OCI-M1 (cell line): ENCODE measurements around the gene KRTAP12-1.

Experiments
- DNase-seq: peaks from one replicate; lab custom pipeline; 2025; lab: John Stamatoyannopoulos, UW

The KRTAP12-1 gene, protein sequence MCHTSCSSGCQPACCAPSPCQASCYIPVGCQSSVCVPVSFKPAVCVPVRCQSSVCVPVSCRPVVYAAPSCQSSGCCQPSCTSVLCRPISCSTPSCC

DNA sequence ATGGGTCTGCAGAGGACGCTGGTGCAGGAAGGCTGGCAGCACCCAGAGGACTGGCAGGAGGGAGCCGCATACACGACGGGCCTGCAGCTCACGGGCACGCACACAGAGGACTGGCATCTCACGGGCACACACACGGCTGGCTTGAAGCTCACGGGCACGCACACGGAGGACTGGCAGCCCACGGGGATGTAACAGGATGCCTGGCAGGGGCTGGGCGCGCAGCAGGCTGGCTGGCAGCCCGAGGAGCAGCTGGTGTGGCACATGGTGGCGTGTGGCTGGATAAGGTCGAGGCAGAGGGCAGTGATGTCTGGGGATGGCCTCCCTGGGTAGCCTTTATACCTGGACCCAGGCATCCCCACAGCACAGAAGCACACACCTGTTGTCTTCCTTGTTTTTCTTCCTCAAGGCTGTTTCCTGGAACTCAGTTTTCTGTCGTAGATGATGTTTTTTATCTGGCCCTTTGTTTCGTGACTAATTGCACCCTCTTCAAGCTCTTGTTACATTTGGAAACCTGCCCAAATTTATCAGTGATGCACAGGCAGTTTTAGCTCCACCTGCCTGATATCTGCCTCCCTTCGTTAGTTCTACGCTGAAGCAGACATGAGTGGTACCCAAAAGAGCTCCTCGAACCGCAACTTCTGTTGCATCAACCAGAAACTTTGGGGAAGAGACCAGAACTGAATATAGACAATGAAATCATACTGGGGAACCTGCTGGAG, at the start of gene KRTAP12-1:
Gene KRTAP12-1 (minus strand): TSS at position 303 of the 719 bp plus-strand sequence. CDS start 40 bp downstream, at position 263.
- DNase-seq = no peak

DNA sequence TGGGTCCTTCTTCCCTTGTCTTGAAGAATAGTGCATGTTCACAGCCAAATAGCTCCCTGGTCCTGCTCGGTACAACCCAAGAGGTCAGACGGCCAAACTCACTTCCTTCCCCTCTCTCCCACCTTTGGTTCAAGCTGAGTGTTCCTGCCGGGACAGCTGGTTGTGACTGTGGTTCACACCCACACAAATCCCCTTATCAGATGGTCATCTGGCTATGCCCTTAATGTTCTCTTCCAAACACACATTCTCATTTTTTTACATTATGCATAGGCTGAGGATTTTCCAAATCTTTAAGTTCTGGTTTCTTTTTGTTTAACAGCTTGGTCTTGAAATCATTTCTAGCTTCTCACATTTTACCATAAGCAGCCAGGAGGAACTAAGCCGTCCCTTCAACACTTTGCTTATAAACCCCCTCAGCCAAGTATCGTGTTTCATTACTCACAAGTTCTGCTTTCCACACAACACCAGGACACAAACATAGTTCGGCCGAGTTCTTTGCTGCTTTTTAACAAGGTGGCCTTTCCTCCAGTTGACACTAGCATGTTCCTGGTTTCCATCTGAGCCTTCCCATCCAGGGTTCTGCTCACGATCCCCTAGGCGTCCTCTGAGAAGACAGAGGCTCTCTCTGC, 49.1 kb upstream of the KRTAP12-1 start:
- peak; percentile 39 for DNase-seq

DNA sequence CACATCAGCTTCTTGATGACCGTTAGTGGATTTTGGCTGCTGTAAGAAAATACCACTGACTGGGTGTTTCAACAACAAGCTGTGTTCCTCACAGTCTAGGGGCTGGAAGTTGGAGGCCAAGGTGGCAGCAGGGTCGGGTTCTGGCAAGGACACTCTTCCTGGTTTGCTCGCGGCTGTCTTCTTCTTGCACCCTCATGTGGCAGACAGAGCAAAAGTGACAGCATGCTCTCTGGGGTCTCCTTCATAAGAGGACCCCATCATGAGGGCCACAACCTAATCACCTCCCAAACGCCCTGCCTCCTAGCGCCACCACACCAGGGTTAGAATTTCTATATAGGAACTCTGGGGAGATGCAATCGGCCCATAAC, 48.0 kb upstream of the KRTAP12-1 start:
- DNase-seq = no peak

DNA sequence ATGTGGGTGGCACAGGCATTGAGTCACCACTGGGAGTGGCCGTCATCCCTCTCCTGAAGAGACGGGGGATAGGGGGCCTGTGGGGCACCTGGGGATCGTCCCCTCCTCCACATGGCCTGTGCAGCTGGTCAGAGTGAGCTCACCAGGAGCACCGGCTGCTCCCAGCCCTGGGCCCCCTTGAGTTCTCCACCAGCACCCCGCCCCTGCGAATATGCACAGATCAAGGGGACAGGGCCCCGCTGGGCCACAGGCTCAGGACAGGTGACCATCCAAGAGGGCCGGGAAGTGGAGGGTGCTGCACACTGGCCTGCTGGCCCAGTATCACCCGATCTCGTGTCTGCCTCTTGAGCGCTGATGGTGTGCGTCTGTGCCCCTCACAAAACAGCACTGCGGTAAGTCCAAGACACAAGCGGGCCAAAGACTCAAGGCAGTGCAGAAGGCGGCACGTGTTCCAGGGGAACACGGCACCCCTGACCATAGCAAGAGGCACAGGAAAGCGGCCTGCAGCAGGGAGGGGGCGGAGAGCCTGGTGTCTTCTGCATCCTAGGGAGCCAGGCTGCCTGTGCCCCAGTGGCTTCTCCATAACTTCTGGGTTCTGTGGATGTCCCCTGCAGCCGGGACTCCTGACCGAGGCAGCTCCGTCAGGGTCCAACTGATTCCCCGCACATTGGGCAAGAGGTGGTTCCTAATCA, 47.5 kb upstream of the KRTAP12-1 start:
- DNase-seq = no peak

DNA sequence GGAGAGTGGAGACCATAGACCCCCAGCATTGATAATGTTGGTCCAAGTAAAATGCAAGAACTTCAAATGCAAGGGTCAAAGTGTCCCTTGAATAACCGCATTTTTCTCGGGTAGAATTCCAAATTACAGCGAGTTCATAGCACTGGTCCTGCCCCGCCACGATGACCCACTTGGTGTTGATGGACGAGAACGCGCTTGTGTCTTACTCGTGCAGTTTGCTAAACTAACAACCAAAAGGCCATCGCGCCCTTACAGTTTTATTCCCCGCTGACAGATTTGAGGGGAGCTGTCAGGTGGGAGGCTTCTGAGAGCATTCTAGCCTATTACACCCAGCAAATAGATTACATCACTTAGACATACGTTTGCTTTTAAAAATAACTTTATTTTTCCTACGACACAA, 46.8 kb upstream of the KRTAP12-1 start:
- no peak for DNase-seq

DNA sequence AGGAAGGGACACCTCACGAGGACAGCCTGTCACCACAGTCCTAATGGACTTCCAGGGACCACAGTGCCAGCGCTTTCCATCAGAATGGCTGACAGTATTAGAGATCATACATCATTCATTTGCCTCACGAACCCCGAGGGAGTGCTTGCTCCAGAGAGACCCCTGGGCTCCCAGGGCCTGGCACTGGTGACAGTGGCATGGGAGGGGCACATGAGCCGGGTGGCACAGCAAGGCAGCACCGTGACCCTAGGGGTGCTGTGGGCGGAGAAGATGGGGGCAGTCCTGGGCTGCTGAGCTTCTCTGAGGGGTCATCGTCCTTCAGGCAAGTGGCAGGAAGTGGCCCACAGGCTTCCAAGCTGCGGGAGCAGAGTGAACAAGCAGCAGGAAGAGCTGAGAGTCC, 45.8 kb upstream of the KRTAP12-1 start:
- no peak for DNase-seq

DNA sequence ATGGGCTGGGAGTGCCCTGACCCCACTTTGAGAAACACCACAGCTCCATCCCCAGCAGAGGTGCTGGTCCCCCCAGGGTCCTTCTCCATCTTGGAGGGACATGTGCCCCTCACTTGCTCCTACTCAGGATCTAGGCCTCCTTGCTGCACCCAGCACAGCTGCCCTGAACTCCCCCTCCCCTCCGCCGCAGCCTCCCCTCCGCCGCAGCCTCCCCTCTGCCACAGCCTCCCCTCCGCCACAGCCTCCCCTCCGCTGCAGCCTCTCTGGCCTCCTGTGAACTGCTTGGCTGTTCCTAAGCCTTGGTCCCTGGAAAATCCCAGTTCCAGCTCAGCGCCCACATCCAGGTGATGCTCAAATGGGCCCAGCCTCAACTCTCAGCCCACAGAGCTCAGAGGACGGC, 45.4 kb upstream of the KRTAP12-1 start:
- no peak for DNase-seq

DNA sequence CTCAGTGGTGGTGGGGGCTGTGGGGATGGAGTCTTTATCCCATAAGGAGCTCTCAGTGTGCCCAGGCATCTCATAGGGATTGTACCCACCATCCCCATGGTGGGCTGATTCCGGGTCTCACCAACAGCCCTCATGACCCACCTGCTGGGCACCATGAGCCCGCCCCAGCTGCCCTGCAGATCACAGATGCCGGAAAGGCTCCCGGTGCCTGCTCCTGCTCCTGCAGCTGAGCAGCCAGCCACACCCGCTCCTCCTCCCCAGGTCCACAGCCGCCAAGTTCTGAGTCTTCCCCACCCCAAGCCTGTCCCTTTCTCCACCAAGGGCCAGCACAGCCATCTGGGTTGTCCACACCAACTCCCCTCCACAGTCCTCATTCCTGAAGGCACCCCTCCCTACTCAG, 44.9 kb upstream of the KRTAP12-1 start:
- no peak for DNase-seq

DNA sequence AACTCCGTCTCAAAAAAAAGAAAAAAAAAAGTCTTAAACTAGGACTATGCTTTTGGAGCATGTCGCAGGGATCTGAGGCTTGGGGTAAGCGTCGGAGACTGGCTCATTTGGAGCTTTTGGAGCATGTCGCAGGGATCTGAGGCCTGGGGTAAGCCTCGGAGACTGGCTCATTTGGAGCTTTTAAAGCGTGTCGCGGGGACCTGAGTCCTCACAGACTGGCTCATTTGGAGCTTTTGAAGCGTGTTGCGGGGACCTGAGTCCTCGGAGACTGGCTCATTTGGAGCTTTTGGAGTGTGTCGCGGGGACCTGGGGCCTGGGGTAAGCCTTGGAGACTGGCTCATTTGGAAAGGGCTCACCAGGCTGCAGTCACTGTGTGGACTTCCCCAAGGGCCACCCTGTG, 43.0 kb upstream of the KRTAP12-1 start:
- DNase-seq = no peak

DNA sequence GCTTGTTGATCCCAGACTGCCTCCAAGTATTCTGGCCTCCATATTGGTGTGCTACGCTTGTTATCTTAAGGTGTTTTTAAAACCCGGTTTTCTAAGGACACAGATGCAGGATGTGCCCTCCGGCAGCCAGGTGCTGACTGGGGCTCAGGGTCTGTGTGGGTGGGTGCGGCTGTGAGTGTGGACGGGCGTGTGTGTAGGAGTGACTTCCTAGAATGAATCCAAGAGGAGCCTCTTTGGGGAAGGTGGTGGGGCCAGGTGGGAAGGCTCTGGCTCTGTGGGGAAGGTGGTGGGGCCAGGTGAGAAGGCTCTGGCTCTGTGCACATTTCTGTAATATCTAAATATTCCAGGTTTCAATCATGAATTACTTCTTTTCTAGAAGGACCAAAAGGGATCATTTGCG, 42.2 kb upstream of the KRTAP12-1 start:
- no peak for DNase-seq

DNA sequence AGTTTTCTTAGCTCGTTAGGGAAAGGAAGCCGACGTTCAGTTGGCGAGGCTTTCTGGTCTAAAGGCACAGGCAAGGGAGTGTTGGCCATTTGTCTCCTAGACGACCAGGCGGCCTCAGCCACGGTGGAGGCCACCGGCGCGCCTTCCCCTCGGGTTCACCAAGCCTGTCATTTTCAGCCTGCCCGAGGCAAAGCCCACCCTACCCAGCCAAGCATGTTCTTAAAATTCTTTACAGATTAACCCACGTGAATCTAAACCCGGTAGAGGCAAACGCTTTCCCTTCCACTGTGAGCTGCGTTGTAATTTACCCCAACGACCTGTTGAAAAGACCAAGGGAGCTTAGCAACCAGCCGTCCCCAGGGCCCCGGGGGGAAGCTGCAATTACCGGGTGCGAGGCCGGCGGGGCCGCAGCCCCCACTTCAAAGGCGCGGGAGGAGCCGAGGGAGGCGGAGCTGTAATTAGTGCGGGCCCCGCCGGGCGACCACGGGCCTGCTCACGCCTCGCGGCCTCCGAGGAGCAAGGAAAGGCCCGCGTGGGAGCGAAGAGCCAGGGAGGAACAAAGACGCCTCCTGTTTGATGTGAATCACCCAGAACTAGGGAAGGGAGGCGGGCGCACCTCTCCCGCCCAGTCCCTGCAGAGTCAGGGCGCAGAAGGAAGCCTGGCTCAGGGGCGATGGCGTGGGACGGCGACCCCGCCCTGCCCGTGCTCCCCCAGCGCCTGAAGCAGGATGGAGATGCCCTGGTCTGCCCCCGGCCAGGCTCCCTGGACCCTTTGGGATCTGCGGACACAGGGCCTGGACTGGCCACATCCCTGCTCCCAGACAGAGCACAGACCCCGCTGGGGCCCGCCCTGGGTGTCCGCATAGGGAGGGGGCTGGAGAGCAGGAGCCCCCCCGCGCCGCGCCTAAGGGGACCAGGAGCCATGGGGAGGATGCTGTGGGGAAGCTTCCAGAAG, 41.5 kb upstream of the KRTAP12-1 start:
- no peak for DNase-seq

DNA sequence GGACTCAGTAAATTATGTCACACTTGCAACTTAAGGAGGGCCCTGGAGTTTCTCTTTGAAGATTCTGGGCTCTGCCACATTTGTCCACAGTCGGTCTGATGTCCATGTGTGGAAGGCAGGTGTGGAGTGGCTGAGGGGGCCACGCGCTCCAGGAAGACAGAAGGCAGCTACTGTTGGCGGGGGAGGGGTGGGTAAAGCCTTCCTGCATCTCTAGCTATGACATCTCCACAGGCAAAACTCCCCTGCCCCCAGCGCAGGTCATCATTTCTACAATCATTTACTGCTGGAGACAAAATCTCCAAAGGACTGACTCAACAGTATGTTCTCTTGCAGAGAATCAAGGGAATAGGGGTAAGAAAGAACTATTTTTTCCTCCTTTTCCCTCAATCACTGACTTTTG, 40.8 kb upstream of the KRTAP12-1 start:
- DNase-seq = no peak

DNA sequence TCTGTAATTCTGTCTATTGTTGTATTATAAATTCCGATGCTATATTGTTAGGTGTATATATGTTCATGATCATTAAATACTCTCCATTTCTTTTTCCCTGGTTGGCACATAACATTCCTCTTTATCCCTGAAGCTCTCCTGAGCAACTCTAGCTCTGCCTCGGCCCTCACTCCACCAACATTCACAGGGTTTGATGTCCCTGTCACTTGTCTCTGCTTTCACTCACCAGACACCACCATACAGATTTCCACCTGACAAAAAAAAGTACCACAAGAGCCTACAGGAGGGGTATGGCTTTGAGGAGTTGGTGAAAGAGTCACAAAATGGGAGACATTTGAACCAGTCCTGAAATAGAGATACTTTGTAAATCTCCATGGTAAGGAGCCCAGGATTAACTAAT, 38.2 kb upstream of the KRTAP12-1 start:
- no peak for DNase-seq

DNA sequence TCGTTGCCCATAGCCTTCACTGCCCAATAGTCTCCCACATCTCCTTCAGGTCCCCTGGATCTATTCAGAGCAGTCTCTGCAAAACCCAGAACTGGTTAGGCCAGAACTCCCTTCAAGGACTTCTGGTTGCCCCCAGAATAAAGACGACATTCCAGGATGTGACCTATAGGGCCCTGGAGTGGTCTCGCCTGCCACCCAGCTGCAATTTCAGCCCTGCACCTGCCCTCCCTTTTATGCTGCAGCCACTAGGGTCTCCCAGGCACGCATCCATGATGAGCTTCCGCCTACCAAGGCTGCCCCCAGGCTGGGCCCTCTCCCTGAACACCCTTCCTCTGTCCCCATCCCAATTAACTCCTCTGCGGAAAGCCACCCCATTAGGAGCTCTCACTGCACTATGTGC, 36.6 kb upstream of the KRTAP12-1 start:
- no peak for DNase-seq

DNA sequence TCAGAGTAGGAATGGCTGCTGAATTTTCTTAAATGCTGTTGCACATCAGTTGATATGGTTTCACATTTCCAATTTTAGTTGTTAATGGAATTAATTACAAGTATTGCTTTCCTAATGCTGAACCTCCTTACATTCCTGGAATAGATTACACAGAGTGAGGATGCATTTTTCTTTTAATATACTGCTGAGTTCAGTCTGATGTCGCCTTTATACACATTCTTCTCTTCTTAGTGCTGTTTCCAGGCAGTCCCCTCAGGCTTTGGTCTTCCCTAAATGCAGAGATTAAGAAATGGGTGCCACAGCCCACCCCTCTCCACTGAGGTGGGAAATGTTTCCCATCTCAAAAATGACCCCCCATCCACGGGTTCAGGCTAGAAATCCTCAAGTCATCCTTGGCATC, 36.1 kb upstream of the KRTAP12-1 start:
- DNase-seq = no peak

DNA sequence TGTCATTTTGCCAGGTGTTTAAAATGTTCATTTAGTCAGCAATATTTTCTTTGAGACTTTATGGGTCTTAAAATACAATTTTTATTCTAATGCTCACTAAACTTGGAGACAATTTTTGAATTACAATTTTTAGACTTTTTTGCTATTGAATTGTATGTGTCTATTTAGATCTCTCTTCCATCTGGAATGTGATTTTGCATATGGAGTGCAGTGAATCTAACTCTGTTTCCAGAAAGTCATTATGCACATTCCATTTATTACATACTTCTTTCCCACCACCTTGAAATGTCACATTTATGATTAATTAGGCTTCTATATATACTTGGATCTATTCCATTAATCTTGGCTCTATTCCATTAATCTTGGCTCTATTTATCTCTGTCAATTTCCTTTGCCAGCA, 35.0 kb upstream of the KRTAP12-1 start:
- no peak for DNase-seq

DNA sequence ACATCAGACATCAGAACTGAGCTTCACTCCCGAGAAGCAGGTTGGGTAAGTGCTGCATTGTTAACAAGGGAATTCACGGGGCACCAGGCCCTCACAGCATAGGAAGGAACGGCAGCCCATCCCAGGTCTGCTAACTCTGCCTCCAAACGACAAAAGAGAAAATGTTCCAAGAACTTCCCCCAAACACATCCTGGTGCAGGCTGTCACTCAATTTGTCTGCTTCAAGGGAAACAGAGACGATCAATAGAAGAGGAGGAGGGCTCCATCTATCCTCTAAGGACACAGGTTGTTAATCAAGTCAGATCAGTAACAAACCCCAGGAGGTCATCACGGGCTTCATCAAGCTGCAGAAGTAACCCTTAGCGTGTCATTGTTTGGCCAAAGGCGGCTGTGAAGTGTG, 32.9 kb upstream of the KRTAP12-1 start:
- DNase-seq = no peak

DNA sequence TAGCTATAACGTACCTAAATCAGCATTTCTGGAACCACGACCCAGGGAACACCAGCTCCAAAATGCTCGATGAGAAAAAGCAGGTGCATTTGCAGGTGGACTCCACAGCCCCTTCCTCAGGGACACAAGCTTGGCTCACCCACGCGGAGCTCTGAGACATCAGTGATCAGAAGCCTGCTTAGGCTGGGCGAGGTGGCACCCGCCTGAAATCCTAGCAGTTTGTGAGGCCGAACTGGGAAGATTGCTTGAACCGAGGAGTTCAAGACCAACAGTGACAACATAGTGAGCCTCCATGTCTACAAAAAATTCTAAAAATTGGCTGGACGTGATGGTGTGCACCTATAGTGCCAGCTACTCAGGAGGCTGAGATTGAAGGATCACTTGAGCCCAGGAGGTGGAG, 31.9 kb upstream of the KRTAP12-1 start:
- no peak for DNase-seq

DNA sequence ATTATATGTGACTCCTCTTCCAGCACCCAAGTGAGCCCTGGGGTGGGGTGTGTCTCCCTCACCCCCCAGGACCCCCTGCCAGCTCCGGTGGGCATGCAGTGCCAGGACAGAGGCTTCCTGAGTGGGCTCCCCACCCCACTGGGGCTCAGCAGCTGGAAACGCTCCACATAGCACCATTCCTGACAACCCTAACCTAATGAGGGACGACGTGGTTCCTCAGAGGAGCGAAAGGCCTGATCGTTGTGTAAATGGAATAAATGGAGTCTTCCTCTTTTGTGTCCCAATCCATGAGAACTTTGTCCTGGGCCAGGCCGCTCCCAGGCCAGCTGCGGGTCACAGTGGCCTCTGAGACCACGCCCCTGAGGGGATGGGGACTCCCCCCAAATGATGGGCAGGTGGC, 31.2 kb upstream of the KRTAP12-1 start:
- DNase-seq = no peak

DNA sequence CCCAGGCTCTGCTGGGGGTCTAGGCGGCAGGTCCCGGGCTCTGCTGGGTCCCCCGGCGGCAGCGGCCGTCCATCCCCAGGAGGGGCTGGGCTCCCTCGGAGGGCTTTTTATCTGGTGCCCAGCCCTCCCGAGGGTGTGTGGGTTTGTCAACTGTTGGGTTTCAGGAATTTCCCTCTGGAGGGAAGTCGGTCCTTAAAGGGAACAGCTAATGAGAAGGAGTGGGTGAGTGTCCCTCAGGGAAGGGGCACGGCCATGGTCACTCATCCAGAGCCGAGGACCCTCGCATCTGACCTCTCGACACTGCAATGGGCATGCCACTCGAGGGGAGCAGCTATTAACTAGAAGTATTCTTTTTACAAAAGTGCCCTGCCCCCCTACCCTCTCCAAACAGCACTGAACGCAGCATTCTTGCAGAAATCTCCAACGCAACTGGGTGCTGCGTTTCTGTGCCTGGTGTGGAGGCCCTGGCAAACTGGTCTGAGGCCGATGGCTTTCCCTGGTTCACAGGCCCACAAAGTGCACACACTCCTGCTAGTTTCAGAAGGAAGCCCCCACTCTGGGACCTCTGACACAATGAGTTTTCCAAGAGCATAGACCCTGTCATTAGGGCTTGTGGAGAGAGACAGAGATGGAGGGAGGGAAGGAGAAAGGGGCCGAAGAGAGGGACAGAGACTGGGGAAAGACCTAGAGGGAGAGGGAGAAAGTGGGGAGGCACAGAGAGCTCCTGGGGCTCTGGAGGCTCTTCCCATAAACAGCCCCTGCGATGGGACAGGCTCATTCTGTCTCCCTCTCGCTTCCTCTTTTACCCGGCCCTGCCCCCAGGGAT, 30.5 kb upstream of the KRTAP12-1 start:
- no peak for DNase-seq
